ENCODE results near the gene SCG5. TPM values are rescaled to one million over a fixed set of nuclear protein-coding genes. Genes with fewer than 3 reads are reported as not detected.
A peak's percentile ranks its signal among the peaks of the same experiment; 100 is the strongest.

Gene SCG5
- total and polyA plus RNA-seq, 2 donors from 2014 or later = 1.3 to 1.6 TPM

GRCh38 chr15:32649342-32649741 lies 7.8 kb downstream of the SCG5 start:
- Histone ChIP-seq H3K27me3 (ENCODE audit: control insufficient read depth, insufficient read depth, low read length) (no peaks in the 10 kb centered on the region), H3K27ac (ENCODE audit: low read depth in 2 of 2, low read length in 2 of 2) (no peak overlapping the region), H3K9me3 (ENCODE audit: control insufficient read depth in 2 of 3, insufficient read depth in 1 of 3, low read length in 3 of 3) (no peaks in the 10 kb centered on the region), H3K4me1 (ENCODE audit: control insufficient read depth in 2 of 3, insufficient read depth in 2 of 3, low read depth in 1 of 3, low read length in 3 of 3) (no peaks in the 10 kb centered on the region), H3K4me3 (ENCODE audit: low read length in 3 of 3) (no peak overlapping the region), H3K9ac (ENCODE audit: low read length in 3 of 3) (no peak overlapping the region), H3K36me3 (ENCODE audit: control insufficient read depth in 2 of 3, insufficient read depth in 3 of 3, low read length in 3 of 3) (no peaks in the 10 kb centered on the region)
- TF ChIP-seq CTCF (IDR thresholded peaks at IDR 0.05; ENCODE audit: borderline replicate concordance, extremely low read depth, insufficient read depth) = no peak
- FAIRE-seq (no peak), DNase-seq (no peak)
- intact Hi-C loops (cut with DNase I) = no loop called here

DNA sequence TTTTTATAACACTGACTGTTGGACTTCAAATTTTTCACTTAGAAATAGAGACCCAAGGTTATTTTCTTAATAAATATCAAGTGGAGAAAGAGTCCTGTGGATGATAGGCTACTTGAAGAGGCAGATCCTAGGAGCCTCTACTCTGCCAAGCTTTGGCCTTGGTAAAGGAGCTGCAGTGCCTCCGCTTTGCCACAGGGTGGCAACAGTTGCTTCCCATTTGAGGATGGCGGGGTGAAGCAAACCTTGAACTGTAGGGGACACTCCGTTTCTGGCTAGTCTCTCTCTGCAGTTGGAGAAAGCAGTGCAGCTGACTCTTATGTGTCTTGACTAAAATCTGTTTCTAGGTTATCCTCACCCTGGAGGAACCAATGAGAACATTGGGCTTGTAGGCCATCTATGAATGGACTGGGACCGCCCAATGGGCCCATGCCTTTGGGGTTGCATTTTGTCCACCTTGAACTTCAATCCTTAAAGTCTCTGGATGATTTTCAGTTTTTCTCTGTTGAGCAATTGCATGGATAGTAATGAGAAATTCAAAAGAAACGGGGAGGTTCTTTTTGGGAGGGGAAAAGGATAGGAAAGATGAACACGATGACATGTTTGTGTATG lies 9.8 kb downstream of the SCG5 start:
- DNase-seq (peak in 4 of 5 donors; percentile 55 to 71 (median 66)), FAIRE-seq (no peak)
- intact Hi-C loops (cut with DNase I) = no loop called here
- H3K27me3 ChIP-seq (ENCODE audit: control insufficient read depth, insufficient read depth, low read length) = no peaks in the 10 kb centered on the region
- H3K9me3 ChIP-seq (ENCODE audit: control insufficient read depth in 2 of 3, insufficient read depth in 1 of 3, low read length in 3 of 3) = no peaks in the 10 kb centered on the region
- H3K9ac ChIP-seq (ENCODE audit: low read length in 3 of 3) = no peak overlapping the region
- TF ChIP-seq CTCF (IDR thresholded peaks at IDR 0.05; ENCODE audit: borderline replicate concordance, extremely low read depth, insufficient read depth) = peak; percentile 84
- H3K27ac ChIP-seq (ENCODE audit: low read depth in 2 of 2, low read length in 2 of 2) = no peak overlapping the region
- no peaks in the 10 kb centered on the region for H3K36me3 ChIP-seq (ENCODE audit: control insufficient read depth in 2 of 3, insufficient read depth in 3 of 3, low read length in 3 of 3)
- H3K4me3 ChIP-seq (ENCODE audit: low read length in 3 of 3) = no peak overlapping the region
- H3K4me1 ChIP-seq (ENCODE audit: control insufficient read depth in 2 of 3, insufficient read depth in 2 of 3, low read depth in 1 of 3, low read length in 3 of 3) = no peaks in the 10 kb centered on the region

DNA sequence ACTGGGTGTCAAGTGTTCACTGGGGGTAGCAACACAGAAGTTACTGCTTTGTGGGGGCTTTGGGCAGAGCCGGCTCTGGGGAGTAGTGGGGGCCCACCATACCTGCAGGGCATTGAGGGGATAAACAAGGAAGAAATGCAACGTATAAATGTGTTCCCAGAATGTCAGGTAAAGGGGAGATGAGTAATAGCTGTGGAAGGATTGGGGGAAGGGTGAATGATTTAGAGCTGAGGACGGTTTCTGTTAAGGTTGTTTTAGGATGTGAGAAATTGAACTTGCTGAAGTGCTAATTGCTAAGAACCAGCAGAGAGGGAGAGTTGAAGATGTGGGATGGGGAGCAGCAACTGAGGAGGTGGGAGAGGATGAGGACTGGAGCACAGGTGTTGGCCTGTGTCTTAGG lies 10.7 kb downstream of the SCG5 start:
- intact Hi-C loops (cut with DNase I) = no loop called here
- H3K4me1 ChIP-seq (ENCODE audit: control insufficient read depth in 2 of 3, insufficient read depth in 2 of 3, low read depth in 1 of 3, low read length in 3 of 3) = no peaks in the 10 kb centered on the region

More for the DNA sequence above, 10.7 kb downstream of the SCG5 start:
- H3K27me3 ChIP-seq (ENCODE audit: control insufficient read depth, insufficient read depth, low read length) = no peaks in the 10 kb centered on the region
- FAIRE-seq (no peak), DNase-seq (no peak)
- no peak overlapping the region for H3K9ac ChIP-seq (ENCODE audit: low read length in 3 of 3)
- no peak overlapping the region for H3K27ac ChIP-seq (ENCODE audit: low read depth in 2 of 2, low read length in 2 of 2)
- no peak for TF ChIP-seq CTCF (IDR thresholded peaks at IDR 0.05; ENCODE audit: borderline replicate concordance, extremely low read depth, insufficient read depth)
- H3K4me3 ChIP-seq (ENCODE audit: low read length in 3 of 3) = no peak overlapping the region
- H3K9me3 ChIP-seq (ENCODE audit: control insufficient read depth in 2 of 3, insufficient read depth in 1 of 3, low read length in 3 of 3) = no peaks in the 10 kb centered on the region
- no peaks in the 10 kb centered on the region for H3K36me3 ChIP-seq (ENCODE audit: control insufficient read depth in 2 of 3, insufficient read depth in 3 of 3, low read length in 3 of 3)
